Stimulated activated naive CD4-positive, alpha-beta T cell treated with Interleukin-2 at 50 U/mL for 16 hours (primary cell): ENCODE results near the gene COBLL1.
"Not testable (repeated sequence)": the region's sequence is repeated elsewhere in the genome, so short reads cannot be mapped to it uniquely, and the experiment has no call there.

Experiments used
- DNase-seq: peaks from one replicate; lab custom pipeline; 2025; lab: John Stamatoyannopoulos, UW

COBLL1 gene, protein sequence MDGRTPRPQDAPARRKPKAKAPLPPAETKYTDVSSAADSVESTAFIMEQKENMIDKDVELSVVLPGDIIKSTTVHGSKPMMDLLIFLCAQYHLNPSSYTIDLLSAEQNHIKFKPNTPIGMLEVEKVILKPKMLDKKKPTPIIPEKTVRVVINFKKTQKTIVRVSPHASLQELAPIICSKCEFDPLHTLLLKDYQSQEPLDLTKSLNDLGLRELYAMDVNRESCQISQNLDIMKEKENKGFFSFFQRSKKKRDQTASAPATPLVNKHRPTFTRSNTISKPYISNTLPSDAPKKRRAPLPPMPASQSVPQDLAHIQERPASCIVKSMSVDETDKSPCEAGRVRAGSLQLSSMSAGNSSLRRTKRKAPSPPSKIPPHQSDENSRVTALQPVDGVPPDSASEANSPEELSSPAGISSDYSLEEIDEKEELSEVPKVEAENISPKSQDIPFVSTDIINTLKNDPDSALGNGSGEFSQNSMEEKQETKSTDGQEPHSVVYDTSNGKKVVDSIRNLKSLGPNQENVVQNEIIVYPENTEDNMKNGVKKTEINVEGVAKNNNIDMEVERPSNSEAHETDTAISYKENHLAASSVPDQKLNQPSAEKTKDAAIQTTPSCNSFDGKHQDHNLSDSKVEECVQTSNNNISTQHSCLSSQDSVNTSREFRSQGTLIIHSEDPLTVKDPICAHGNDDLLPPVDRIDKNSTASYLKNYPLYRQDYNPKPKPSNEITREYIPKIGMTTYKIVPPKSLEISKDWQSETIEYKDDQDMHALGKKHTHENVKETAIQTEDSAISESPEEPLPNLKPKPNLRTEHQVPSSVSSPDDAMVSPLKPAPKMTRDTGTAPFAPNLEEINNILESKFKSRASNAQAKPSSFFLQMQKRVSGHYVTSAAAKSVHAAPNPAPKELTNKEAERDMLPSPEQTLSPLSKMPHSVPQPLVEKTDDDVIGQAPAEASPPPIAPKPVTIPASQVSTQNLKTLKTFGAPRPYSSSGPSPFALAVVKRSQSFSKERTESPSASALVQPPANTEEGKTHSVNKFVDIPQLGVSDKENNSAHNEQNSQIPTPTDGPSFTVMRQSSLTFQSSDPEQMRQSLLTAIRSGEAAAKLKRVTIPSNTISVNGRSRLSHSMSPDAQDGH

GRCh38 chr2:164841719-164842623, at the start of gene COBLL1:
Gene COBLL1 (minus strand): TSS chr2:164841823. CDS start chr2:164841196, 627 bp downstream.
- DNase-seq = no peak

DNA sequence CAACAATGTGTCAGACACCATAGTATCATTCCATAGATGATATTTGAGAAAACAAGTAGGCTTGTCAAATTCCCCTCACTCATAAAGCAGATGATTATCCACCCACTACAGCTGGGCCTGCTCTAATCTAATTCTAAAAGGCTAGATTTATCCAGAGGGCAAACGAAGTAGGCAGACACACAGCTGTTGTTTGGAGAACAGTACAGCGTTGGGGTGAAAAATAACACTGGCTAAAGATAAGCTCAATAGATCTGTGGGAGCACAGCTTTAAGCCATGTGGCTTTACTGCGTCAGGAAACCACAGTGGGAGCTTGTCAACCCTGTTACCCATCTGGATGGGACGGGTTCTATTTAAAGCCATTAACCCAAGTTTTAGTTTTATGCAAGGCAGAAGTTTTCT, 48.9 kb upstream of the COBLL1 start:
- no peak for DNase-seq

- DNase-seq = no peak
Measured at GRCh38 chr2:164888592-164888991, 47.0 kb upstream of the COBLL1 start.

GRCh38 chr2:164887434-164888144, 46.0 kb upstream of the COBLL1 start:
- no peak for DNase-seq

DNA sequence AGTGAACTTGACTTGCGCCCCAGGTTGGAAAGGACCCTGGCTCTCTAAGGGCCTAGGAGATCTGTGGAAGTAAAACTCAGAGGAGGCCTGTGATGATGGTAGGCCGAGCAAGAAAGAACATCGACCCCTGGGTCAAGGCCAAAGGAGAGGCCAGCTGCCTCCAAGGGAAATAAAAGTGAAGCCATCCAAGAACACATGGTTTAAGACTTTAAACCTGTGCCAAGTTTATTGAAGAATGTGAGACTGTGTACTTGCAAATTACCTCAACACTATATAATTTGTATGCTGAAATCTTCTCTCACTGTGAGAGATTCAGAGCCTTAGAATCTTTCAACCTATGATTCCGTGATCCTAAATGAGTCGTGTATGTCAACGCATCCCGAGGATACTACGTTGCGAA, 40.7 kb upstream of the COBLL1 start:
- no peak for DNase-seq

DNA sequence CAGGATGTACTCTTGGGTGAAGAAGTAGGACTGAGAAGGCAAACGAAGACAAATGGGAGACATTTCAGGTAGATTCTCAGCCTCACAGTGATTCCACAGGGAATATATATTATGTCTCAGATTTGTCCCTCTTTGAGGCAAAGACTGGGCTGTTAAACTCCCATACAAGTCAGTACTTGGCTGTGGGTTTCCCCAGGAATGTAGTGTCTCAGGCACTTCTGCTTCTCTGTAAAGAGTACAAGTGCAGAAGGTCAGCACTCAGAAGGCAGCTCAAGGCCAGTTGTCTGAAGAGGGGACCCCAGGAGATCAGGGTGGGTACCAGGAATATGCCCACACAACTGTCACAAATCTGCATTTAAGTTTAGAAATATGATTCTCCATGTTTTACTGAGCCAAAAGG, 39.9 kb upstream of the COBLL1 start:
- no peak for DNase-seq

- no peak for DNase-seq
Measured at GRCh38 chr2:164879901-164880535, 38.4 kb upstream of the COBLL1 start.

GRCh38 chr2:164877927-164878326, 36.3 kb upstream of the COBLL1 start:
- DNase-seq = no peak

DNA sequence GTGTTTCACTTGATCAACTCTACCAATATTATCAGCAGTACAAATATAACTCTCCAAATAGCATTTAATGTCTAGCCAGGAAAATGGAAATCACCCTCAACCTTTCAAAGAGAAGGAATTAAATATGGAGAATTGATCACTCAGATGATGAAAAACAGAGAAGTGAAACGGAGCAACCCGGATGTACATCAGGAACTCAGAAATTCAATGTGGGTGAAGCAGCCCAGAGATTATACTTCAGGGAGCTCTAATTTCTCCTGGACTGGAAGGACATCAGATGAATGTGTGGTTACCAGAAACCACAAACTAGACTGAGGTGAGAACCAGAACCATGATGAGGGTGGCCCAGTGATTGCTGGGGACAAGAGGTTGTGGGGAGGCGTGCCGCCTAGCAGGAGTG, 35.5 kb upstream of the COBLL1 start:
- no peak for DNase-seq

GRCh38 chr2:164875334-164876205, 33.9 kb upstream of the COBLL1 start:
- DNase-seq = no peak

DNA sequence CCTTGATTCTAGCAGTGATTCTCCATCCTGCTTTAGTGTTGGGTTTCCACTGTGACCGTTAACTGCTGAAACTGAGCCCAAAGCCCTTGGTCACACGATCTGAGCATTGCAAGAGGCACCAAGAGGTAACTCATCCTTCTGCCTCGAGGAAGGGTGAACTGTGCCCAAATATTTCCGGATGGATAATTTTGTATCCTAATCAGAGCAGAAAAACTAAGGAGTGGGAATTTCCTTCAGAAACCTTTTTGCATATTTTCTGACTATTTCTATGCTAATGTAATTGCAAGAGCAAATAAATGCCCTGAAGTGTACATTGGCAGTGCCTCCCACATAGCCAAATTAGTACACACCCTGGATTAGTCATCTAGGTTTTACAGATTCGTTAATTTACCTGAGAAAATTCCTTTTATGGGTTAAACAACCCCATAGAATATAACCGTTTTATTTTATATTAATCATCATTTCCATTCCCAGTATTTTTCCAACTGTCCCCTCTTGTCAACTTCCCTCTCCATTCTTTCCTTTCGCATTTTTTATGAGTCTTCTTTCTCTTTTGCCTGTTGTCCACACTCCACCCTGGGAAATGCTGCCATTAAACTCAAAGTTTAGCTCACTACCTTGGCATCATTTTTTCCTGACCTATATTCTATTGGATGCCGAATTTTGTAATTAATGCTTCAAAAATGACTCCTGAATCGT, 31.7 kb upstream of the COBLL1 start:
- no peak for DNase-seq

DNA sequence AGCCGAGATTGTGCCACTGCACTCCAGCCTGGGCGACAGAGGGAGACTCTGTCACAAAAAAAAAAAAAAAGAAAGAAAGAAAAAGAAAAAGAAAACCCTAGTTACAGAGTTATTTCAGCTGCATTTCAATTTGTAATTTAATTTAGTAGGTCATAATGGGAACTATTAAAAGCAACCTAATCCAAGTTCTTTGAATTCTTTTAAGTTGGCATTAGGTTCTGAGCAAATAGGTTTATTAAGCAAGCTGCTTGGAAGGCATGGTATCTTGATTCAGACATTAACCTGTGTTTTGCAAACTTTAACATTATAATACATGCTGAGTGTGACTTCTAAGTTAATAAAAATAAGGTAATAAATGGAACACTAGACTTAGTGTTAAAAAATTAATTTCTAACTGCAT, 29.8 kb upstream of the COBLL1 start:
- no peak for DNase-seq

DNA sequence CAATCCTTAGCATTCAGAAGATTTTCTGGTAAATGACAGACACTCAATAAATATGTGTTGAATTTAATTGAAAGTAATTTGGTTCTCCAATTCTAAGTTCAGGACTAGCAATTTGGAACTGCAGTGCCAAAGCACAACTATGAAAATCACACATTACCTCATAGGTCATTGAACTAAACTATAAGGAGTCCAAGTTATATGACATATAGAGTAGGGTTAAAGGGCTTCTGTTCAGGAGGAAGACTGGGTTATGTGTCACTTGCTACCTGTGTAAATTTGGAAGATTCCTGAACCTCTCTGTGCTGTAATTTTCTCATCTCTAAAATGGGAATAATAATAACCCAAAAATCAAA, 27.8 kb upstream of the COBLL1 start:
- DNase-seq = no peak

GRCh38 chr2:164868563-164869419, 27.2 kb upstream of the COBLL1 start:
- DNase-seq = no peak

GRCh38 chr2:164867779-164868397, 26.3 kb upstream of the COBLL1 start:
- no peak for DNase-seq

DNA sequence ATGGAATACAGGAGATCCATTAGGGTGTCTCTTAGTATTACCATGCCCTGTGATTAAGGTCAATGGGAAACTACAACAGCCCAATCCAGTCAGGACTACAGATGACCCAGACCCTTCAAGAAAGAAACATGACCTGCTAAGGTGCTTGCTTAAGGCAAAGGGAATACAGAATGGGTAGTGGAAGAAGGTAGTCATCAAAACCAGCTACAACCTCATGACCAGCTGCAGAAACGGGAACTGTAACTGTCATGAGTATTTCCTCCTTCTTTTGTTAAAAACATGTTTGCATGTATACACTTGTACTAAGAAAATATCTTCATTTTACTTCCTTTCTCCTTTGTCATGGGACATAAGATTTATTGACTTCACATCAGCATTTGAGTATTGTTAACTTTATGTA, 24.8 kb upstream of the COBLL1 start:
- not testable (repeated sequence) for DNase-seq

GRCh38 chr2:164860694-164861042, 19.0 kb upstream of the COBLL1 start:
- no peak for DNase-seq
